ENCODE results near the gene INPP4B.

DNA sequence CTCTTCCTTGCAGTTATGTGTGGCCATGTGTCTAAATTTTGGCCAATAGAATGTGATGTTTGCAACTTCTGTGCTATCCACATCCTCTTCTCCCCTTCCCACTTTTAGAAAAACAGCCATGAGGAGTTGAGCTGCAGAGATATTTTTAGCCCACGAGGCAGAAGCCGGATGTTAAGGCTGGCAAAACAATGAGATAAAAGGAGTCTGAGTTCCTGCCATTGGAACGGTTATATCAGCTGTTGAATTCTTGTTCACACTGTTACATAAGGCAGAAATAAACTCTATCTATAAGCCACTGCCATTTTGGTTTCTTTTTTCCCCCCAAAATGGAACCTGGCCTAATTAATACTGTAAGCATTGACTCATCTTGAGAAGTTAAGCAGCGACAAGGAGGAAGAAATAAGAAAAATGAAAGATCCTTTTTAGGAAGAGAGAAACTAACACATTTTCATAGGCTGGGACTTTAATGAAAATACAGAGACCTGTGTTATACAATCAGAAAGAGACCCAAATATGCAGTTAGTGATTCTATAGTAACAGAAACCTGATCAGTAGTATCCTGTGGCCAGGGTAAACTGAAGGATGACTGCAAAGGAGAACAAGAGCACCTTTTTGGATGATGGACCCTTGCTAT is 200.5 kb downstream of the INPP4B start:
- TF ChIP-seq, protein P1, sequence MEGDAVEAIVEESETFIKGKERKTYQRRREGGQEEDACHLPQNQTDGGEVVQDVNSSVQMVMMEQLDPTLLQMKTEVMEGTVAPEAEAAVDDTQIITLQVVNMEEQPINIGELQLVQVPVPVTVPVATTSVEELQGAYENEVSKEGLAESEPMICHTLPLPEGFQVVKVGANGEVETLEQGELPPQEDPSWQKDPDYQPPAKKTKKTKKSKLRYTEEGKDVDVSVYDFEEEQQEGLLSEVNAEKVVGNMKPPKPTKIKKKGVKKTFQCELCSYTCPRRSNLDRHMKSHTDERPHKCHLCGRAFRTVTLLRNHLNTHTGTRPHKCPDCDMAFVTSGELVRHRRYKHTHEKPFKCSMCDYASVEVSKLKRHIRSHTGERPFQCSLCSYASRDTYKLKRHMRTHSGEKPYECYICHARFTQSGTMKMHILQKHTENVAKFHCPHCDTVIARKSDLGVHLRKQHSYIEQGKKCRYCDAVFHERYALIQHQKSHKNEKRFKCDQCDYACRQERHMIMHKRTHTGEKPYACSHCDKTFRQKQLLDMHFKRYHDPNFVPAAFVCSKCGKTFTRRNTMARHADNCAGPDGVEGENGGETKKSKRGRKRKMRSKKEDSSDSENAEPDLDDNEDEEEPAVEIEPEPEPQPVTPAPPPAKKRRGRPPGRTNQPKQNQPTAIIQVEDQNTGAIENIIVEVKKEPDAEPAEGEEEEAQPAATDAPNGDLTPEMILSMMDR (IDR thresholded peaks at IDR 0.05), result no peak
- no peak for TF ChIP-seq POLR2A (IDR thresholded peaks at IDR 0.05)

Data from breast epithelium (tissue), 3 donors.